ENCODE results near the gene PVALB.

PVALB gene

DNA sequence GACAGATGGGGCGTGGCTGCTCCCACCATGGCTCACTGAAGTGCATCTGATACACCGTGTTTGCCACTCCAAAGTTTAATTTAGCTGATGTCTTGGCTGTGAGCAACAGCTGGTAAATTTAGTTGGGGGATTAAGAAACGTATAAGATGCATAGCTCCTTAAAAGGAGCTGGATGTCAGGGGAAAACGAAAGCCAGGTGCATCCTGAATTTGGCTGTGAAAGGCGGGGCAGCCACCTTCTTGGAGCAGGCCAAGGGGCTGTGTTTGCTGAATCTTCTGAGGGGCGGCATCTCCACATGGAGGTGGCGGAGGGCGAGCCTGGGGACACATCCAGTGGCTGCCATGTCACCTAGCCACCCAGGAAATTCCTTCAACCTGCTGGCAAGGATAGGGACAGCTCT is 23.3 kb upstream of the PVALB start:
- TF ChIP-seq, protein P1, sequence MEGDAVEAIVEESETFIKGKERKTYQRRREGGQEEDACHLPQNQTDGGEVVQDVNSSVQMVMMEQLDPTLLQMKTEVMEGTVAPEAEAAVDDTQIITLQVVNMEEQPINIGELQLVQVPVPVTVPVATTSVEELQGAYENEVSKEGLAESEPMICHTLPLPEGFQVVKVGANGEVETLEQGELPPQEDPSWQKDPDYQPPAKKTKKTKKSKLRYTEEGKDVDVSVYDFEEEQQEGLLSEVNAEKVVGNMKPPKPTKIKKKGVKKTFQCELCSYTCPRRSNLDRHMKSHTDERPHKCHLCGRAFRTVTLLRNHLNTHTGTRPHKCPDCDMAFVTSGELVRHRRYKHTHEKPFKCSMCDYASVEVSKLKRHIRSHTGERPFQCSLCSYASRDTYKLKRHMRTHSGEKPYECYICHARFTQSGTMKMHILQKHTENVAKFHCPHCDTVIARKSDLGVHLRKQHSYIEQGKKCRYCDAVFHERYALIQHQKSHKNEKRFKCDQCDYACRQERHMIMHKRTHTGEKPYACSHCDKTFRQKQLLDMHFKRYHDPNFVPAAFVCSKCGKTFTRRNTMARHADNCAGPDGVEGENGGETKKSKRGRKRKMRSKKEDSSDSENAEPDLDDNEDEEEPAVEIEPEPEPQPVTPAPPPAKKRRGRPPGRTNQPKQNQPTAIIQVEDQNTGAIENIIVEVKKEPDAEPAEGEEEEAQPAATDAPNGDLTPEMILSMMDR (IDR thresholded peaks at IDR 0.05; ENCODE audit: extremely low read depth, missing control alignments): no peak
- DNase-seq (ENCODE audit: low spot score): no peak

GRCh38 chr22:36839356-36840073 is 22.7 kb upstream of the PVALB start:
- DNase-seq (ENCODE audit: low spot score): no peak
- TF ChIP-seq, protein P1 (IDR thresholded peaks at IDR 0.05; ENCODE audit: extremely low read depth, missing control alignments): no peak

GRCh38 chr22:36838119-36839030 is 21.5 kb upstream of the PVALB start:
- TF ChIP-seq, protein P1 (IDR thresholded peaks at IDR 0.05; ENCODE audit: extremely low read depth, missing control alignments): no peak
- DNase-seq (ENCODE audit: low spot score): no peak

DNA sequence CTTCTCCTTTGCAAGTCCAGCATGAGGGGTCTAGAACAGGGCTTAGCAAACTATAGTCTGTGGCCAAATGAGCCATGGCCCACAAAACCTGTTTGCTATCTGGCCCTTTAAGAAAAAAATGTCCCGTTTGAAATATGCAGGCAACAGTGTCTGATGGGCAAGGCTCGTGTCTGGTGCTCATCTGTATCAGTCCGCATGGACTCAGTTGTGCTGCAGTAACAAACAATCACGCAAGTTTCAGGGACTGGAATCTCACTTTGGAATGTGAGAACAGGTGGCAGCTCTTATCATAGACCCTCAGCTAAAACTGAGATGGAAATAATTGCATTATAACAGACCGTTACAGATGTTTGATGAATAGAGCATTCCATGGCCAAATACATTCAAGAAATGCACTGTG is 19.1 kb upstream of the PVALB start:
- TF ChIP-seq, protein P1 (IDR thresholded peaks at IDR 0.05; ENCODE audit: extremely low read depth, missing control alignments): no peak
- no peak for DNase-seq (ENCODE audit: low spot score)

GRCh38 chr22:36833073-36833472 is 16.2 kb upstream of the PVALB start:
- no peak for DNase-seq (ENCODE audit: low spot score)
- TF ChIP-seq, protein P1 (IDR thresholded peaks at IDR 0.05; ENCODE audit: extremely low read depth, missing control alignments): no peak

DNA sequence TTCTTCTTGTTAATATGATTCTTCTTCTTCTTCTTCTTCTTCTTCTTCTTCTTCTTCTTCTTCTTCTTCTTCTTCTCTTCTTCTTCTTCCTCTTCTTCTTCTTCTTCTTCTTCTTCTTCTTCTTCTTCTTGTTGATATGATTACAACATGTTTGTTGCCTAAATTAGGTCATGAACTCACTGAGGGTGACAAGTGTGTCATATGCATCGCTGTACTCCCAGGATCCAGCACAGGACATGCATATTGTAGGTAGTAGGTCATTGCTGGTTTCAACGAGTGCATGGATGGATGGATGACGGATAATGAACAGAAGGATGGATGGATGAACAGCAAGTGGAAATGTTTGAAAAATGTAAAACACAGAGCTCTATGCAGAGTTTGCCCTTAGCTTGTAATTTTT is 14.9 kb upstream of the PVALB start:
- TF ChIP-seq, protein P1 (IDR thresholded peaks at IDR 0.05; ENCODE audit: extremely low read depth, missing control alignments): no peak
- DNase-seq (ENCODE audit: low spot score): no peak

- TF ChIP-seq, protein P1 (IDR thresholded peaks at IDR 0.05; ENCODE audit: extremely low read depth, missing control alignments): no peak
- DNase-seq (ENCODE audit: low spot score): no peak
These were observed 14.4 kb upstream of the PVALB start for GRCh38 chr22:36831206-36831605.
